ENCODE data around the gene ARHGAP1.

Gene ARHGAP1

GRCh38 chr11:46700241-46701077 is at the start of gene ARHGAP1, which contains the start of gene ZNF408:
Gene ARHGAP1, minus strand, starts transcription at chr11:46700619. Its CDS starts 4,512 bp downstream, at chr11:46696107.
Gene ZNF408, plus strand, starts transcription at chr11:46701031. Its CDS starts 17 bp downstream, at chr11:46701048.
- DNase-seq (ENCODE audit: low read depth), result peak; percentile 98

- DNase-seq (ENCODE audit: low read depth), result no peak
These were observed 46.7 kb upstream of the ARHGAP1 start for GRCh38 chr11:46747150-46747549.

GRCh38 chr11:46745995-46746394 is 45.6 kb upstream of the ARHGAP1 start:
- no peak for DNase-seq (ENCODE audit: low read depth)

GRCh38 chr11:46745328-46745727 is 44.9 kb upstream of the ARHGAP1 start:
- no peak for DNase-seq (ENCODE audit: low read depth)

- no peak for DNase-seq (ENCODE audit: low read depth)
These were observed 43.4 kb upstream of the ARHGAP1 start for GRCh38 chr11:46743693-46744339.

GRCh38 chr11:46743043-46743442 is 42.6 kb upstream of the ARHGAP1 start:
- DNase-seq (ENCODE audit: low read depth), result no peak

GRCh38 chr11:46741600-46742484 is 41.4 kb upstream of the ARHGAP1 start:
- DNase-seq (ENCODE audit: low read depth), result peak; percentile 29

GRCh38 chr11:46738887-46739286 is 38.5 kb upstream of the ARHGAP1 start:
- no peak for DNase-seq (ENCODE audit: low read depth)

GRCh38 chr11:46737699-46738098 is 37.3 kb upstream of the ARHGAP1 start:
- DNase-seq (ENCODE audit: low read depth), result no peak

GRCh38 chr11:46736615-46737014 is 36.2 kb upstream of the ARHGAP1 start:
- DNase-seq (ENCODE audit: low read depth), result peak; percentile 27

GRCh38 chr11:46736146-46736545 is 35.7 kb upstream of the ARHGAP1 start:
- no peak for DNase-seq (ENCODE audit: low read depth)

- DNase-seq (ENCODE audit: low read depth), result no peak
These were observed 32.8 kb upstream of the ARHGAP1 start for GRCh38 chr11:46733234-46733633.

GRCh38 chr11:46731545-46731944 is 31.1 kb upstream of the ARHGAP1 start:
- DNase-seq (ENCODE audit: low read depth), result no peak

GRCh38 chr11:46729110-46730027 is 28.9 kb upstream of the ARHGAP1 start:
- DNase-seq (ENCODE audit: low read depth), result no peak

- DNase-seq (ENCODE audit: low read depth), result no peak
These were observed 28.2 kb upstream of the ARHGAP1 start for GRCh38 chr11:46728659-46729040.

GRCh38 chr11:46727952-46728658 is 27.7 kb upstream of the ARHGAP1 start:
- no peak for DNase-seq (ENCODE audit: low read depth)

- no peak for DNase-seq (ENCODE audit: low read depth)
These were observed 25.9 kb upstream of the ARHGAP1 start for GRCh38 chr11:46726206-46726862.

- no peak for DNase-seq (ENCODE audit: low read depth)
These were observed 25.2 kb upstream of the ARHGAP1 start for GRCh38 chr11:46725338-46726205.

GRCh38 chr11:46724088-46724487 is 23.7 kb upstream of the ARHGAP1 start:
- DNase-seq (ENCODE audit: low read depth), result no peak
